ENCODE data around the gene DNM3. TPM values are rescaled to one million over a fixed set of nuclear protein-coding genes. Genes with fewer than 3 reads are reported as not detected.

The DNM3 gene
- total and polyA plus RNA-seq, 9 of the 15 experiments (the other 6 are each of a cell fraction or from before 2014, with no cell fraction given), result 0.08 to 0.36 (median 0.22) TPM; not detected in 1

DNA sequence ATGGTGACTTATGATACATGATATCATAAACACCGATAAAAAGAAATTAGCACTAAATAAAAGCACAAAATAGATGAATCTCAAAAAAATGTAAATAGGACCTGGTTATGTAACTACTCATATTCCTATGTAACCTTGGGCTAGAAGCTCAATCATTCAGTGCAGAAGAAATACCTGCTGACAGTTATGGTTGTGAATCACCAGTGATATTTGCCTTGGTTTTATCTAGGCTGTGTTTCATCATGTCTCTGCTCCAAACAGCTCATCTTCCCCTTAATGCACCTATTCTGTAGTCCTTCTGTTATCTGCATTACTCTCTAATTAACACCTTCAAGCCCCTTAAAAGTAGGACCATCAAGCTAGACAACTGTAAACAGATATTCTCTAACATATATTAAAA, 618.9 kb downstream of the DNM3 start:
- POLR2A ChIA-PET, result interaction anchor here (1.0 kb wide), 1 partner anchor 13 kb away, joined by 3 read pairs; no protein-coding TSS in a partner anchor
- Histone ChIP-seq H3K27ac (ENCODE audit: extremely low read depth, low read depth, low read length) (no peak overlapping the region), H4K20me1 (replicated peaks; ENCODE audit: control insufficient read depth, insufficient read depth, low read length) (no peaks in the 10 kb centered on the region), H3K9me1 (ENCODE audit: control insufficient read depth, insufficient read depth, low read length) (peaks cover 5% of the 10 kb centered on the region), H3K9me3 (replicated peaks; ENCODE audit: control insufficient read depth, insufficient read depth, low read depth, low read length) (no peaks in the 10 kb centered on the region), H3K79me2 (ENCODE audit: control insufficient read depth, insufficient read depth, low read length) (no peaks in the 10 kb centered on the region), H3K4me2 (ENCODE audit: insufficient read depth, low read length) (no peak overlapping the region), H3K36me3 (ENCODE audit: control insufficient read depth, insufficient read depth, low read length) (no peaks in the 10 kb centered on the region), H3K27me3 (ENCODE audit: control insufficient read depth in 2 of 2, insufficient read depth in 2 of 2, low read length in 2 of 2) (no peaks in the 10 kb centered on the region), H2AFZ (ENCODE audit: low read depth, low read length) (no peak overlapping the region), H3K9ac (ENCODE audit: insufficient read depth in 1 of 2, low read depth in 2 of 2, low read length in 2 of 2) (no peak overlapping the region), H3K4me3 (no peak overlapping the region), H3K4me1 (replicated peaks in 1 of 2; ENCODE audit: control insufficient read depth in 2 of 2, insufficient read depth in 2 of 2, low read length in 2 of 2) (peaks cover 10 to 18% of the 10 kb centered on the region in 2 experiments)
- DNase-seq (ENCODE audit: extremely low read depth in 1 of 4, low spot score in 3 of 4) (no peak), FAIRE-seq (no peak), ATAC-seq (no peak)
- intact Hi-C loops (cut with micrococcal nuclease) (no loop called here), in situ Hi-C loops (cut with MboI) (no loop called here)
- WGBS (ENCODE audit: insufficient coverage, low coverage, missing lambda C conversion rate), result 64% methylated on average over 1 of the region's 1 CpG
- CTCF ChIA-PET (ENCODE audit: low intra/inter-chr PET ratio), result no interaction called here
- BruUV-seq (replicated peaks), result no TSS peak
- TF ChIP-seq, protein P1, sequence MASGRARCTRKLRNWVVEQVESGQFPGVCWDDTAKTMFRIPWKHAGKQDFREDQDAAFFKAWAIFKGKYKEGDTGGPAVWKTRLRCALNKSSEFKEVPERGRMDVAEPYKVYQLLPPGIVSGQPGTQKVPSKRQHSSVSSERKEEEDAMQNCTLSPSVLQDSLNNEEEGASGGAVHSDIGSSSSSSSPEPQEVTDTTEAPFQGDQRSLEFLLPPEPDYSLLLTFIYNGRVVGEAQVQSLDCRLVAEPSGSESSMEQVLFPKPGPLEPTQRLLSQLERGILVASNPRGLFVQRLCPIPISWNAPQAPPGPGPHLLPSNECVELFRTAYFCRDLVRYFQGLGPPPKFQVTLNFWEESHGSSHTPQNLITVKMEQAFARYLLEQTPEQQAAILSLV (tag; IDR thresholded peaks at IDR 0.05), result no peak
- TF ChIP-seq OTX1 (CRISPR knock-in tag; IDR thresholded peaks at IDR 0.05) (no peak), ZNF561 (CRISPR knock-in tag; conservative IDR thresholded peaks at IDR 0.05) (no peak), FOSL1 (tag; conservative IDR thresholded peaks at IDR 0.05) (peak; percentile 55), ZNF75A (CRISPR knock-in tag; IDR thresholded peaks at IDR 0.05) (no peak), NFE2 (IDR thresholded peaks at IDR 0.05; ENCODE audit: low read depth) (no peak), FOXA3 (CRISPR knock-in tag; conservative IDR thresholded peaks at IDR 0.05 in 1 of 2, IDR thresholded peaks at IDR 0.05 in 1 of 2) (0 out of 4 replicates have a peak, but pooled peaks of 1 of the 2 experiments have one; percentile 26), RNF2 (IDR thresholded peaks at IDR 0.05) (no peak), SIRT6 (IDR thresholded peaks at IDR 0.05; ENCODE audit: low read depth, low read length) (no peak)
- TF ChIP-seq, protein P2, sequence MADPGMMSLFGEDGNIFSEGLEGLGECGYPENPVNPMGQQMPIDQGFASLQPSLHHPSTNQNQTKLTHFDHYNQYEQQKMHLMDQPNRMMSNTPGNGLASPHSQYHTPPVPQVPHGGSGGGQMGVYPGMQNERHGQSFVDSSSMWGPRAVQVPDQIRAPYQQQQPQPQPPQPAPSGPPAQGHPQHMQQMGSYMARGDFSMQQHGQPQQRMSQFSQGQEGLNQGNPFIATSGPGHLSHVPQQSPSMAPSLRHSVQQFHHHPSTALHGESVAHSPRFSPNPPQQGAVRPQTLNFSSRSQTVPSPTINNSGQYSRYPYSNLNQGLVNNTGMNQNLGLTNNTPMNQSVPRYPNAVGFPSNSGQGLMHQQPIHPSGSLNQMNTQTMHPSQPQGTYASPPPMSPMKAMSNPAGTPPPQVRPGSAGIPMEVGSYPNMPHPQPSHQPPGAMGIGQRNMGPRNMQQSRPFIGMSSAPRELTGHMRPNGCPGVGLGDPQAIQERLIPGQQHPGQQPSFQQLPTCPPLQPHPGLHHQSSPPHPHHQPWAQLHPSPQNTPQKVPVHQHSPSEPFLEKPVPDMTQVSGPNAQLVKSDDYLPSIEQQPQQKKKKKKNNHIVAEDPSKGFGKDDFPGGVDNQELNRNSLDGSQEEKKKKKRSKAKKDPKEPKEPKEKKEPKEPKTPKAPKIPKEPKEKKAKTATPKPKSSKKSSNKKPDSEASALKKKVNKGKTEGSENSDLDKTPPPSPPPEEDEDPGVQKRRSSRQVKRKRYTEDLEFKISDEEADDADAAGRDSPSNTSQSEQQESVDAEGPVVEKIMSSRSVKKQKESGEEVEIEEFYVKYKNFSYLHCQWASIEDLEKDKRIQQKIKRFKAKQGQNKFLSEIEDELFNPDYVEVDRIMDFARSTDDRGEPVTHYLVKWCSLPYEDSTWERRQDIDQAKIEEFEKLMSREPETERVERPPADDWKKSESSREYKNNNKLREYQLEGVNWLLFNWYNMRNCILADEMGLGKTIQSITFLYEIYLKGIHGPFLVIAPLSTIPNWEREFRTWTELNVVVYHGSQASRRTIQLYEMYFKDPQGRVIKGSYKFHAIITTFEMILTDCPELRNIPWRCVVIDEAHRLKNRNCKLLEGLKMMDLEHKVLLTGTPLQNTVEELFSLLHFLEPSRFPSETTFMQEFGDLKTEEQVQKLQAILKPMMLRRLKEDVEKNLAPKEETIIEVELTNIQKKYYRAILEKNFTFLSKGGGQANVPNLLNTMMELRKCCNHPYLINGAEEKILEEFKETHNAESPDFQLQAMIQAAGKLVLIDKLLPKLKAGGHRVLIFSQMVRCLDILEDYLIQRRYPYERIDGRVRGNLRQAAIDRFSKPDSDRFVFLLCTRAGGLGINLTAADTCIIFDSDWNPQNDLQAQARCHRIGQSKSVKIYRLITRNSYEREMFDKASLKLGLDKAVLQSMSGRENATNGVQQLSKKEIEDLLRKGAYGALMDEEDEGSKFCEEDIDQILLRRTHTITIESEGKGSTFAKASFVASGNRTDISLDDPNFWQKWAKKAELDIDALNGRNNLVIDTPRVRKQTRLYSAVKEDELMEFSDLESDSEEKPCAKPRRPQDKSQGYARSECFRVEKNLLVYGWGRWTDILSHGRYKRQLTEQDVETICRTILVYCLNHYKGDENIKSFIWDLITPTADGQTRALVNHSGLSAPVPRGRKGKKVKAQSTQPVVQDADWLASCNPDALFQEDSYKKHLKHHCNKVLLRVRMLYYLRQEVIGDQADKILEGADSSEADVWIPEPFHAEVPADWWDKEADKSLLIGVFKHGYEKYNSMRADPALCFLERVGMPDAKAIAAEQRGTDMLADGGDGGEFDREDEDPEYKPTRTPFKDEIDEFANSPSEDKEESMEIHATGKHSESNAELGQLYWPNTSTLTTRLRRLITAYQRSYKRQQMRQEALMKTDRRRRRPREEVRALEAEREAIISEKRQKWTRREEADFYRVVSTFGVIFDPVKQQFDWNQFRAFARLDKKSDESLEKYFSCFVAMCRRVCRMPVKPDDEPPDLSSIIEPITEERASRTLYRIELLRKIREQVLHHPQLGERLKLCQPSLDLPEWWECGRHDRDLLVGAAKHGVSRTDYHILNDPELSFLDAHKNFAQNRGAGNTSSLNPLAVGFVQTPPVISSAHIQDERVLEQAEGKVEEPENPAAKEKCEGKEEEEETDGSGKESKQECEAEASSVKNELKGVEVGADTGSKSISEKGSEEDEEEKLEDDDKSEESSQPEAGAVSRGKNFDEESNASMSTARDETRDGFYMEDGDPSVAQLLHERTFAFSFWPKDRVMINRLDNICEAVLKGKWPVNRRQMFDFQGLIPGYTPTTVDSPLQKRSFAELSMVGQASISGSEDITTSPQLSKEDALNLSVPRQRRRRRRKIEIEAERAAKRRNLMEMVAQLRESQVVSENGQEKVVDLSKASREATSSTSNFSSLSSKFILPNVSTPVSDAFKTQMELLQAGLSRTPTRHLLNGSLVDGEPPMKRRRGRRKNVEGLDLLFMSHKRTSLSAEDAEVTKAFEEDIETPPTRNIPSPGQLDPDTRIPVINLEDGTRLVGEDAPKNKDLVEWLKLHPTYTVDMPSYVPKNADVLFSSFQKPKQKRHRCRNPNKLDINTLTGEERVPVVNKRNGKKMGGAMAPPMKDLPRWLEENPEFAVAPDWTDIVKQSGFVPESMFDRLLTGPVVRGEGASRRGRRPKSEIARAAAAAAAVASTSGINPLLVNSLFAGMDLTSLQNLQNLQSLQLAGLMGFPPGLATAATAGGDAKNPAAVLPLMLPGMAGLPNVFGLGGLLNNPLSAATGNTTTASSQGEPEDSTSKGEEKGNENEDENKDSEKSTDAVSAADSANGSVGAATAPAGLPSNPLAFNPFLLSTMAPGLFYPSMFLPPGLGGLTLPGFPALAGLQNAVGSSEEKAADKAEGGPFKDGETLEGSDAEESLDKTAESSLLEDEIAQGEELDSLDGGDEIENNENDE (IDR thresholded peaks at IDR 0.05; ENCODE audit: low read depth, low read length), result no peak
